K562 (cell line): Measurements from ENCODE around the gene FOXO3. TPM values are rescaled to one million over a fixed set of nuclear protein-coding genes. Genes with fewer than 3 reads are reported as not detected.

Experiments
- ARID1B ChIP-seq: fragments of 450-650 bp; IDR thresholded peaks from 2 replicates; pipeline ENCODE4 v1.6.1; 2016; ENCODE audit warnings: antibody characterized with exemption, mild to moderate bottlenecking, inconsistent platforms
- ARNT ChIP-seq, 2 experiments: fragments of 450-650 bp; IDR thresholded peaks; 2 replicates each; pipeline ENCODE4 v1.6.1; 2016; ENCODE audit warnings: mild to moderate bottlenecking in 1 of 2
- CREBBP ChIP-seq: IDR thresholded peaks from one replicate; pipeline ENCODE4 v1.6.1; 2012; ENCODE audit warnings: low read depth, mild to moderate bottlenecking, control low read depth, inconsistent platforms, low read length
- FOSL1 ChIP-seq: fragments of 200-800 bp; sonication (Bioruptor generic); conservative IDR thresholded peaks from 2 replicates; pipeline ENCODE4 v1.6.1; 2016; ENCODE audit warnings: missing genetic modification characterization, missing compliant biosample characterization
- GATAD2B ChIP-seq: fragments of 450-650 bp; IDR thresholded peaks from 2 replicates; pipeline ENCODE4 v1.6.1; 2017; ENCODE audit warnings: mild to moderate bottlenecking, borderline replicate concordance
- HDAC3 ChIP-seq: fragments of 450-650 bp; IDR thresholded peaks from 2 replicates; pipeline ENCODE4 v1.6.1; 2018; ENCODE audit warnings: borderline replicate concordance, mild to moderate bottlenecking, moderate library complexity; ENCODE audit not compliant: partially characterized antibody
- HMGN3 ChIP-seq: IDR thresholded peaks from 2 replicates; pipeline ENCODE4 v1.6.1; 2011; ENCODE audit warnings: borderline replicate concordance, low read depth, mild to moderate bottlenecking, mixed read lengths, low read length; ENCODE audit not compliant: insufficient read length; ENCODE audit errors: extremely low read depth
- LEF1 ChIP-seq: fragments of 450-650 bp; IDR thresholded peaks from 2 replicates; pipeline ENCODE4 v1.6.1; 2016; ENCODE audit warnings: mild to moderate bottlenecking
- MAFF ChIP-seq: IDR thresholded peaks from 2 replicates; pipeline ENCODE4 v1.6.1; 2012; ENCODE audit warnings: low read length, improper control_type of control experiment
- MECOM ChIP-seq: fragments of 250-450 bp; sonication (Bioruptor Pico); IDR thresholded peaks from 2 replicates; pipeline ENCODE4 v1.8.0; 2022; ENCODE audit warnings: inconsistent platforms
- MTA3 ChIP-seq: fragments of 450-650 bp; formaldehyde crosslinking; IDR thresholded peaks from 2 replicates; pipeline ENCODE4 v1.6.1; 2017; ENCODE audit warnings: mild to moderate bottlenecking, borderline replicate concordance
- NBN ChIP-seq: fragments of 450-650 bp; IDR thresholded peaks from 2 replicates; pipeline ENCODE4 v1.6.1; 2016; ENCODE audit warnings: low read depth, mild to moderate bottlenecking
- NEUROD1 ChIP-seq: fragments of 150-350 bp; IDR thresholded peaks from 2 replicates; pipeline ENCODE4 v1.6.1; 2014; ENCODE audit warnings: borderline replicate concordance, low read length, low read depth; ENCODE audit not compliant: partially characterized antibody
- NFE2L1 ChIP-seq: fragments of 450-650 bp; IDR thresholded peaks from 2 replicates; pipeline ENCODE4 v1.6.1; 2016; ENCODE audit warnings: missing genetic modification characterization, low read depth, mild to moderate bottlenecking, missing compliant biosample characterization, moderate library complexity, borderline replicate concordance
- PML ChIP-seq: IDR thresholded peaks from 2 replicates; pipeline ENCODE4 v1.6.1; 2012; ENCODE audit warnings: low read length, inconsistent platforms
- RCOR1 ChIP-seq, 2 experiments: IDR thresholded peaks; 2 replicates each; pipeline ENCODE4 v1.6.1; 2012; ENCODE audit warnings: low read depth in 2 of 2, low read length in 2 of 2, borderline replicate concordance in 1 of 2, improper control_type of control experiment in 1 of 2
- RNF2 ChIP-seq: sonication (generic); IDR thresholded peaks from 2 replicates; pipeline ENCODE4 v1.6.1; 2016
- SIX5 ChIP-seq, 2 experiments: IDR thresholded peaks; 2 replicates each; pipeline ENCODE4 v1.6.1; 2011; ENCODE audit warnings: low read length in 2 of 2, borderline replicate concordance in 1 of 2, low read depth in 1 of 2, mild to moderate bottlenecking in 1 of 2, moderate library complexity in 1 of 2; ENCODE audit not compliant: insufficient read depth in 1 of 2
- SMARCC2 ChIP-seq: fragments of 450-650 bp; IDR thresholded peaks from 2 replicates; pipeline ENCODE4 v1.6.1; 2017; ENCODE audit warnings: antibody characterized with exemption, moderate library complexity, mild to moderate bottlenecking, low read depth
- TAL1 ChIP-seq: fragments of 450-650 bp; IDR thresholded peaks from 2 replicates; pipeline ENCODE4 v1.6.1; 2016; ENCODE audit warnings: mild to moderate bottlenecking
- TRIM24 ChIP-seq, 2 experiments: fragments of 450-650 bp; IDR thresholded peaks; 2 replicates each; pipeline ENCODE4 v1.6.1; 2016
- ZNF561 ChIP-seq: fragments of 450-650 bp; formaldehyde crosslinking; conservative IDR thresholded peaks from 2 replicates; pipeline ENCODE4 v1.4.0; 2020; ENCODE audit warnings: mild to moderate bottlenecking, moderate library complexity
- ZNF695 ChIP-seq: fragments of 450-650 bp; formaldehyde crosslinking; IDR thresholded peaks from 2 replicates; pipeline ENCODE4 v1.4.0; 2020; ENCODE audit warnings: mild to moderate bottlenecking, moderate library complexity
- polyA plus RNA-seq, 8 experiments: library from polyadenylated mRNA; depleted of rRNA in 4 of 8; stranded (reverse) in 5 of 8; unstranded in 3 of 8; fragments of >200 nt; fragmentation: Nextera tagmentation in 2 of 8; fragmentation: Illumina TruSeq in 1 of 8; extraction: Ambion mirVana in 2 of 8; extraction: Trizol in 1 of 8; gene quantifications; 2 replicates each; pipeline versions ENCODE4 v1.2.1 to v1.2.3, GENCODE V29; 2011 to 2014; ENCODE audit warnings: inconsistent platforms in 1 of 8, missing spikeins in 1 of 8
- total RNA-seq, 7 experiments: library from RNA; depleted of rRNA in 6 of 7; stranded (reverse); fragments of >200 nt in 6 of 7; fragmentation: Illumina TruSeq in 2 of 7; extraction: Trizol in 2 of 7; gene quantifications; 2 replicates each; pipeline versions ENCODE4 v1.2.1 to v1.2.3, GENCODE V29; 2011 to 2021; ENCODE audit warnings: low replicate concordance in 1 of 7
- TF ChIP-seq, protein P1 (sequence below), 2 experiments: fragments of 450-650 bp in 1 of 2; sonication (generic) in 1 of 2; formaldehyde crosslinking in 1 of 2; IDR thresholded peaks in 1 of 2; conservative IDR thresholded peaks in 1 of 2; 2 replicates each; pipeline versions ENCODE4 v1.6.1 to v1.8.1; 2016 to 2023; ENCODE audit warnings: mild to moderate bottlenecking in 2 of 2, moderate library complexity in 2 of 2, inconsistent platforms in 1 of 2, missing genetic modification reagents in 1 of 2
- TF ChIP-seq, protein P2 (sequence below): sonication (generic); formaldehyde crosslinking; IDR thresholded peaks from 2 replicates; pipeline ENCODE4 v1.9.0; 2022; ENCODE audit warnings: mild to moderate bottlenecking, missing genetic modification reagents
- TF ChIP-seq, protein P3 (sequence below), 2 experiments: IDR thresholded peaks; 2 replicates each; pipeline ENCODE4 v1.6.1; 2012; ENCODE audit warnings: improper control_type of control experiment in 2 of 2, low read depth in 2 of 2, low read length in 2 of 2, borderline replicate concordance in 1 of 2

FOXO3 gene
- total and polyA plus RNA-seq, 9 of the 15 experiments (the other 6 are each of a cell fraction or from before 2014, with no cell fraction given), result 3.0 to 14.6 (median 6.0) TPM

DNA sequence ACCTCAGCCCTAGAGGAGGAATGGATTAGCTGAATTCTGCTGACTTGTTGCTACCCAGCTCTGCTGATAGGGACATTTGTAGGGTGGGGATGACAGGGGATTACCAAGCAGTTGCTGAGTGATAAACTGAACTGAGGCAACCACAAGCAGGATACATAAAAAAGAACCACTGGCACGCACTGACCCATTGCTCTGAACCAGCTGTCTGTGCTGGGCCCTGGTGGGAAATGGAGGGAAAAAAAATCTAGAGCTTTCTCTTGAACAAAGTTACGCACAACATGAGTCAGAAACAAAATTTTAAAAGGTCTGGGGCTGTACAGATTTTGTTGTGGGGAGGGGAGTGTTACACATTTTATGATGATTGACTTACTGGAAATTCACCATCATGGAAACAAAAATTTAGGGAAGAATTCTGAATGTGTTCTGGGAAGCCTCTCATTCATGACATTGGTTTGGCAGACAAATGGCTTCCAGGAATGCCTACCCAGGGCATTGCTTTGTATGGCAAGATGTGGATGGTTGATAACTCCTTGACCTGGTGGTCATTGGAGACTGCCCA is 37.7 kb downstream of the FOXO3 start (continued):
- TF ChIP-seq FOSL1 (peak; percentile 45), NEUROD1 (no peak), SMARCC2 (peak; percentile 63; the same call in 1 of the 2 replicates), TAL1 (peak; percentile 73; the same call in 1 of the 2 replicates), ARNT (IDR thresholded peaks at IDR 0.05) (0 out of 4 replicates have a peak, but pooled peaks have one; percentile 37 to 42), NFE2L1 (tag) (no peak), TRIM24 (IDR thresholded peaks at IDR 0.05) (peak; percentile 56 to 65; a peak in 3 of 4 replicates), ZNF561 (no peak), RNF2 (peak; percentile 16; the same call in 1 of the 2 replicates), CREBBP (no peak), NBN (0 out of 2 replicates have a peak, but pooled peaks have one; percentile 61), MAFF (peak; percentile 77), SIX5 (IDR thresholded peaks at IDR 0.05; ENCODE audit: borderline replicate concordance in 1 of 2, insufficient read depth in 1 of 2, low read depth in 1 of 2, low read length in 2 of 2) (no peak), HDAC3 (no peak), MTA3 (peak; percentile 40; the same call in 1 of the 2 replicates), GATAD2B (peak; percentile 47; the same call in 1 of the 2 replicates), LEF1 (peak; percentile 57; the same call in 1 of the 2 replicates), PML (peak; percentile 46; the same call in 1 of the 2 replicates), HMGN3 (peak; percentile 56), ZNF695 (no peak), RCOR1 (IDR thresholded peaks at IDR 0.05; ENCODE audit: borderline replicate concordance in 1 of 2, low read depth in 2 of 2, low read length in 2 of 2) (peak; percentile 12 to 85; a peak in 3 of 4 replicates), MECOM (CRISPR knock-in tag) (no peak), ARID1B (peak; percentile 88)
- TF ChIP-seq, protein P1, sequence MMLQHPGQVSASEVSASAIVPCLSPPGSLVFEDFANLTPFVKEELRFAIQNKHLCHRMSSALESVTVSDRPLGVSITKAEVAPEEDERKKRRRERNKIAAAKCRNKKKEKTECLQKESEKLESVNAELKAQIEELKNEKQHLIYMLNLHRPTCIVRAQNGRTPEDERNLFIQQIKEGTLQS (IDR thresholded peaks at IDR 0.05), result peak; percentile 55; the same call in 1 of the 2 replicates
- TF ChIP-seq, protein P1 (CRISPR knock-in tag; conservative IDR thresholded peaks at IDR 0.05), result no peak
- TF ChIP-seq, protein P2, sequence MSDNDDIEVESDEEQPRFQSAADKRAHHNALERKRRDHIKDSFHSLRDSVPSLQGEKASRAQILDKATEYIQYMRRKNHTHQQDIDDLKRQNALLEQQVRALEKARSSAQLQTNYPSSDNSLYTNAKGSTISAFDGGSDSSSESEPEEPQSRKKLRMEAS (CRISPR knock-in tag), result peak; percentile 45; the same call in 1 of the 2 replicates
- TF ChIP-seq, protein P3, sequence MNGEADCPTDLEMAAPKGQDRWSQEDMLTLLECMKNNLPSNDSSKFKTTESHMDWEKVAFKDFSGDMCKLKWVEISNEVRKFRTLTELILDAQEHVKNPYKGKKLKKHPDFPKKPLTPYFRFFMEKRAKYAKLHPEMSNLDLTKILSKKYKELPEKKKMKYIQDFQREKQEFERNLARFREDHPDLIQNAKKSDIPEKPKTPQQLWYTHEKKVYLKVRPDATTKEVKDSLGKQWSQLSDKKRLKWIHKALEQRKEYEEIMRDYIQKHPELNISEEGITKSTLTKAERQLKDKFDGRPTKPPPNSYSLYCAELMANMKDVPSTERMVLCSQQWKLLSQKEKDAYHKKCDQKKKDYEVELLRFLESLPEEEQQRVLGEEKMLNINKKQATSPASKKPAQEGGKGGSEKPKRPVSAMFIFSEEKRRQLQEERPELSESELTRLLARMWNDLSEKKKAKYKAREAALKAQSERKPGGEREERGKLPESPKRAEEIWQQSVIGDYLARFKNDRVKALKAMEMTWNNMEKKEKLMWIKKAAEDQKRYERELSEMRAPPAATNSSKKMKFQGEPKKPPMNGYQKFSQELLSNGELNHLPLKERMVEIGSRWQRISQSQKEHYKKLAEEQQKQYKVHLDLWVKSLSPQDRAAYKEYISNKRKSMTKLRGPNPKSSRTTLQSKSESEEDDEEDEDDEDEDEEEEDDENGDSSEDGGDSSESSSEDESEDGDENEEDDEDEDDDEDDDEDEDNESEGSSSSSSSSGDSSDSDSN (IDR thresholded peaks at IDR 0.05; ENCODE audit: borderline replicate concordance in 1 of 2, low read depth in 2 of 2, low read length in 2 of 2), result 0 out of 4 replicates have a peak, but pooled peaks of 1 of the 2 experiments have one; percentile 25
